PFSK-1 (cell line): Measurements from ENCODE around the gene KNG1.

Experiments
- FOXP2 ChIP-seq: optimal IDR thresholded peaks from 2 replicates; pipeline ENCODE3; 2011; ENCODE audit warnings: borderline replicate concordance, control low read depth, inconsistent platforms; ENCODE audit not compliant: insufficient read depth; ENCODE audit errors: extremely low read length, extremely low read depth
- POLR2AphosphoS5 ChIP-seq: IDR thresholded peaks from 2 replicates; pipeline ENCODE4 v1.6.1; 2012; ENCODE audit warnings: low read depth, mild to moderate bottlenecking, control low read depth, low read length, moderate library complexity
- SIN3A ChIP-seq: IDR thresholded peaks from 2 replicates; pipeline ENCODE4 v1.6.1; 2012; ENCODE audit warnings: mild to moderate bottlenecking, low read length, moderate library complexity, borderline replicate concordance; ENCODE audit not compliant: insufficient read depth
- TAF1 ChIP-seq: IDR thresholded peaks from 2 replicates; pipeline ENCODE4 v1.6.1; 2012; ENCODE audit warnings: low read length, control low read depth, borderline replicate concordance; ENCODE audit not compliant: insufficient read depth
- TF ChIP-seq, protein P1 (sequence below), 2 experiments: IDR thresholded peaks; 2 replicates each; pipeline versions ENCODE4 v1.6.1 to v1.8.0; 2011 to 2012; ENCODE audit warnings: low read depth in 2 of 2, low read length in 2 of 2, control low read depth in 1 of 2, inconsistent platforms in 1 of 2, mild to moderate bottlenecking in 1 of 2, moderate library complexity in 1 of 2; ENCODE audit not compliant: insufficient read depth in 1 of 2

The KNG1 gene

DNA sequence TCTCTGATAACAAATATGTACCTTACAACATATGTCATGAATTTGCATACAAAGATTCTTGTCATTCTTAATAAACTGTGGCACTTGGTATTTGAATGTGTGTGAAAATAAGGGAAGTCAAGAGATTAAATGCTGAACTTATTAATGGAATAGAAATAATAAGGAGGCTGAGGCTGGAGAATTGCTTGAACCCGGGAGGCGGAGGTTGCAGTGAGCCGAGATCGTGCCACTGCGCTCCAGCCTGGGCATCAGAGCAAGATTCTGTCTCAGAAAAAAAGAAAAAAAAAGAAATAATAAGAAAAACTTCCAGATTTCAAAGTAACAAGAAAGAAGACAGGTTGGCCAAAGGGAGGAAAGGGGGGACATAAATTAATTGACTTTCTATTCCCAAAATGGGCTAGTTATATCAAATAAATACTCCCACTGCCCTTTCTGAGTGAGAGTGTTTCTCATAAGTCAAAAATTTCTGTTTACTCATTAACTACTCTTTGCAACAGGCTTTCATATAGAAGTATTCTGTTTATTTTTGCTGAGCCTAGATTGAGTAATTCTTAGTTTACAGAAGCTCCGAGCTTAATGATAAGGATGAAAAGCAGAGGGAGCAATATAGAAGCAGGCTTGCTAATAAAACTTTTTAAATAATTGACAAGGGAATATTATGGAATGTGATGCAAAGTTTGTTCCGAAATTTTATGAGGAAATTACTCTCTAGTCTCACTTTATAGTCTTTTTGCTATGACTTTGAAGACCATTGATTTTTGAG lies 25.6 kb downstream of the KNG1 start:
- TF ChIP-seq TAF1: no peak
- TF ChIP-seq POLR2AphosphoS5: no peak
- no peak for TF ChIP-seq SIN3A
- TF ChIP-seq, protein P1, sequence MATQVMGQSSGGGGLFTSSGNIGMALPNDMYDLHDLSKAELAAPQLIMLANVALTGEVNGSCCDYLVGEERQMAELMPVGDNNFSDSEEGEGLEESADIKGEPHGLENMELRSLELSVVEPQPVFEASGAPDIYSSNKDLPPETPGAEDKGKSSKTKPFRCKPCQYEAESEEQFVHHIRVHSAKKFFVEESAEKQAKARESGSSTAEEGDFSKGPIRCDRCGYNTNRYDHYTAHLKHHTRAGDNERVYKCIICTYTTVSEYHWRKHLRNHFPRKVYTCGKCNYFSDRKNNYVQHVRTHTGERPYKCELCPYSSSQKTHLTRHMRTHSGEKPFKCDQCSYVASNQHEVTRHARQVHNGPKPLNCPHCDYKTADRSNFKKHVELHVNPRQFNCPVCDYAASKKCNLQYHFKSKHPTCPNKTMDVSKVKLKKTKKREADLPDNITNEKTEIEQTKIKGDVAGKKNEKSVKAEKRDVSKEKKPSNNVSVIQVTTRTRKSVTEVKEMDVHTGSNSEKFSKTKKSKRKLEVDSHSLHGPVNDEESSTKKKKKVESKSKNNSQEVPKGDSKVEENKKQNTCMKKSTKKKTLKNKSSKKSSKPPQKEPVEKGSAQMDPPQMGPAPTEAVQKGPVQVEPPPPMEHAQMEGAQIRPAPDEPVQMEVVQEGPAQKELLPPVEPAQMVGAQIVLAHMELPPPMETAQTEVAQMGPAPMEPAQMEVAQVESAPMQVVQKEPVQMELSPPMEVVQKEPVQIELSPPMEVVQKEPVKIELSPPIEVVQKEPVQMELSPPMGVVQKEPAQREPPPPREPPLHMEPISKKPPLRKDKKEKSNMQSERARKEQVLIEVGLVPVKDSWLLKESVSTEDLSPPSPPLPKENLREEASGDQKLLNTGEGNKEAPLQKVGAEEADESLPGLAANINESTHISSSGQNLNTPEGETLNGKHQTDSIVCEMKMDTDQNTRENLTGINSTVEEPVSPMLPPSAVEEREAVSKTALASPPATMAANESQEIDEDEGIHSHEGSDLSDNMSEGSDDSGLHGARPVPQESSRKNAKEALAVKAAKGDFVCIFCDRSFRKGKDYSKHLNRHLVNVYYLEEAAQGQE (IDR thresholded peaks at IDR 0.05; ENCODE audit: insufficient read depth in 1 of 2, low read depth in 2 of 2, low read length in 2 of 2): no peak
- no peak for TF ChIP-seq FOXP2

DNA sequence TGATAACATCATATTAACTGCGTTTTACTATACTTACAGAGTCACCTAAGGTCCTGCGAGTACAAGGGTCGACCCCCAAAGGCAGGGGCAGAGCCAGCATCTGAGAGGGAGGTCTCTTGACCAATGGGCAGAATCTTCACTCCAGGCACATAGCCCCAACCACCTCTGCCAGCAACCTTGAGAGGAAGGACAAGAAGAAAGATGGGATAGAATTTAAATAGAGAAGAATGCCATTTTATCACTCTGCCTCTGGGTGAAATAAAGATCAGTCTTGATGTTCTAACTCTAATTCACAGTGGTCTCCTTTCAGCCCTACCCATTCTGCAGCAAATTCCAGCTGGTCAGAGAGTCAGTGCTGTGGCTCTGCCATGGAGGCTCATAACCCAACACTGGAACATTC lies 26.5 kb downstream of the KNG1 start:
- TF ChIP-seq SIN3A: no peak
- TF ChIP-seq TAF1: no peak
- no peak for TF ChIP-seq POLR2AphosphoS5
- TF ChIP-seq, protein P1 (IDR thresholded peaks at IDR 0.05; ENCODE audit: insufficient read depth in 1 of 2, low read depth in 2 of 2, low read length in 2 of 2): no peak
- no peak for TF ChIP-seq FOXP2

DNA sequence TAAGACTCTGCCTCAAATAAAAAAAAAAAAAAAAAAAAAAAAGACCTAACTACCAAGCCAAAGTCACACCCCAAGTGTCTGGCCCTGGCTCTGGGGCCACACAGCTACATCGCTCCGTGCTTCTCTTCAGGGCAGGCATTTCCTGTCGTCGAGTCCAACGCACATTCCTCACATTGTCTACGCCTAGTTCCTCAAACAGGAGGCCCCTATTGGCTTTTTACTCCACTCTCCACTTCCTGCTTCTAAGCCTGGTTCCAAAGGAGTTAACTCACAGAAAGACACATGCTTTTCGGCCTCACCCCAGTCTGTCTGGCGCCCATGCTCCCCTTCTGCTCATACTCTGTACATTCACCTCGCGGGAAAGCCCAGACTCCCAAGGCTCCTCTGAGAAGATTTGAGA lies 28.8 kb downstream of the KNG1 start:
- TF ChIP-seq FOXP2 (no peak), POLR2AphosphoS5 (no peak), SIN3A (no peak), TAF1 (no peak)
- TF ChIP-seq, protein P1 (IDR thresholded peaks at IDR 0.05; ENCODE audit: insufficient read depth in 1 of 2, low read depth in 2 of 2, low read length in 2 of 2): no peak

DNA sequence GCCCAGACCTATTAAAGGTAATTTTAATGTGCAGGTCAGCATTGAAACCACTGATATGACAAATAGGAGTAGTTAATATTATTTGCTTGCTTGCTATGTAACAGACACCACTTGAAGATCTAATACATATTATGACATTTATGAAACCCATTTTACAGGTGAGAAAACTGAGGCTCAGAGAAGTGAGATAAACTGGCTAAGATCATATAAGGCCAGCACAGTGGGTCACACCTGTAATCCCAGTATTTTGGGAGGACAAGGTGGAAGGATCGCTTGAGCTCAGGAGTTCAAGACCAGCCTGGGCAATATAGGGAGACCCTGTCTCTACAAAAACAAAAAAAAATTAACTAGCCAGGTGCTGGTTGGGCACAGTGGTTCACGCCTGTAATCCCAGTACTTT lies 33.2 kb downstream of the KNG1 start:
- TF ChIP-seq SIN3A: no peak
- TF ChIP-seq, protein P1 (IDR thresholded peaks at IDR 0.05; ENCODE audit: insufficient read depth in 1 of 2, low read depth in 2 of 2, low read length in 2 of 2): no peak
- TF ChIP-seq FOXP2: no peak
- no peak for TF ChIP-seq POLR2AphosphoS5
- TF ChIP-seq TAF1: no peak
